HCT116 (cell line): ENCODE measurements around the gene SMIM23. TPM values are rescaled to one million over a fixed set of nuclear protein-coding genes. Genes with fewer than 3 reads are reported as not detected.

Source experiments
- ATAC-seq: fragments of 200-7000 bp; cut with Tn5 transposase; 2 replicates; pipeline ENCODE4 v1.9.1; 2020; ENCODE audit warnings: mild to moderate bottlenecking, moderate library complexity
- BruUV-seq: library from RNA; stranded (reverse); fragments of 400-500 nt; replicated peaks from 2 replicates; lab custom pipeline; 2021; lab: Mats Ljungman, UMichigan
- CTCF ChIA-PET: fragments of 300-600 bp; sonication (Branson Sonifier 250); formaldehyde crosslinking; loops from one replicate; lab custom pipeline; 2021; ENCODE audit warnings: antibody characterized with exemption; lab: Charles Lee
- POLR2A ChIA-PET: fragments of 300-600, 350-600 bp; sonication (Branson Sonifier 250); formaldehyde crosslinking; loops from one replicate; lab custom pipeline; 2021; ENCODE audit warnings: antibody characterized with exemption; lab: Charles Lee
- RAD21 ChIA-PET, 2 experiments: fragments of 300-600 bp; sonication (Branson Sonifier 250); formaldehyde crosslinking; loops; one replicate each; lab custom pipeline; 2023; ENCODE audit warnings: low total read pairs in 2 of 2; ENCODE audit not compliant: uncharacterized antibody in 2 of 2, unreplicated experiment in 2 of 2, low non-redundant PET in 1 of 2; lab: Charles Lee
- DNase-seq: peaks from one replicate; pipeline ENCODE4 v3.0.0-alpha.2; 2010; ENCODE audit warnings: low read depth, low spot score
- H2AFZ ChIP-seq: fragments of 200-600 bp; shearing (Covaris generic), sonication (generic); 2 replicates; pipeline ENCODE4 v1.6.1; 2017; ENCODE audit warnings: low read depth, mixed run types, mixed read lengths, antibody characterized with exemption, low read length; ENCODE audit not compliant: poor library complexity, severe bottlenecking
- H3K27ac ChIP-seq: 2 replicates; pipeline ENCODE4 v1.5.1; 2012; ENCODE audit warnings: low read depth, low read length
- H3K27me3 ChIP-seq: fragments of 200-600 bp; sonication (generic); 2 replicates; pipeline ENCODE4 v1.6.1; 2016; ENCODE audit warnings: mixed run types, low read length, mixed read lengths; ENCODE audit not compliant: insufficient read depth
- H3K36me3 ChIP-seq, 2 experiments: fragments of 200-500 bp in 1 of 2; fragments of 200-600 bp in 1 of 2; sonication (Bioruptor generic) in 1 of 2; sonication (generic) in 1 of 2; 2 replicates each; pipeline versions ENCODE4 v1.5.1 to v1.6.1; 2014 to 2016; ENCODE audit warnings: low read length in 2 of 2, inconsistent platforms in 1 of 2, mixed read lengths in 1 of 2, mixed run types in 1 of 2; ENCODE audit not compliant: insufficient read depth in 2 of 2, control insufficient read depth in 1 of 2
- H3K4me1 ChIP-seq, 2 experiments: fragments of 200-600 bp in 1 of 2; sonication (generic) in 1 of 2; 2 replicates each; pipeline versions ENCODE4 v1.5.1 to v1.6.1; 2012 to 2017; ENCODE audit warnings: low read length in 2 of 2, inconsistent platforms in 1 of 2, mild to moderate bottlenecking in 1 of 2, mixed read lengths in 1 of 2, mixed run types in 1 of 2, moderate library complexity in 1 of 2; ENCODE audit not compliant: insufficient read depth in 2 of 2, control insufficient read depth in 1 of 2
- H3K4me2 ChIP-seq: fragments of 200-600 bp; sonication (generic); 2 replicates; pipeline ENCODE4 v1.6.1; 2017; ENCODE audit warnings: mixed run types, low read length, mixed read lengths
- H3K4me3 ChIP-seq, 2 experiments: fragments of 200-600 bp in 1 of 2; sonication (generic) in 1 of 2; replicated peaks in 1 of 2; 2 replicates each; pipeline ENCODE4 v1.5.1; 2011 to 2016; ENCODE audit warnings: low read length in 2 of 2, control low read depth in 1 of 2, low read depth in 1 of 2, mild to moderate bottlenecking in 1 of 2, mixed read lengths in 1 of 2, mixed run types in 1 of 2
- H3K79me2 ChIP-seq: fragments of 200-600 bp; sonication (generic); 2 replicates; pipeline ENCODE4 v1.6.1; 2017; ENCODE audit warnings: mild to moderate bottlenecking, mixed run types, low read length, moderate library complexity, mixed read lengths; ENCODE audit not compliant: insufficient read depth
- H3K9ac ChIP-seq: fragments of 200-600 bp; sonication (generic); 2 replicates; pipeline ENCODE4 v1.6.1; 2016; ENCODE audit warnings: low read length, mixed read lengths
- H3K9me2 ChIP-seq: fragments of 200-600 bp; sonication (generic), shearing (Covaris generic); 2 replicates; pipeline ENCODE4 v1.6.1; 2017; ENCODE audit warnings: mixed run types, mild to moderate bottlenecking, moderate library complexity; ENCODE audit not compliant: insufficient read depth
- H3K9me3 ChIP-seq, 2 experiments: fragments of 200-500 bp in 1 of 2; fragments of 200-600 bp in 1 of 2; sonication (Bioruptor generic) in 1 of 2; sonication (generic) in 1 of 2; 2 replicates each; pipeline ENCODE4 v1.6.1; 2014 to 2017; ENCODE audit warnings: low read length in 2 of 2, mixed read lengths in 2 of 2, inconsistent platforms in 1 of 2, low read depth in 1 of 2, mild to moderate bottlenecking in 1 of 2, mixed run types in 1 of 2, moderate library complexity in 1 of 2; ENCODE audit not compliant: control insufficient read depth in 1 of 2, insufficient read depth in 1 of 2
- H4K20me1 ChIP-seq: fragments of 200-600 bp; sonication (generic), shearing (Covaris generic); 2 replicates; pipeline ENCODE4 v1.6.1; 2017; ENCODE audit warnings: mixed run types, mild to moderate bottlenecking, moderate library complexity; ENCODE audit not compliant: insufficient read depth
- ATF3 ChIP-seq: IDR thresholded peaks from 2 replicates; pipeline ENCODE4 v1.6.1; 2012
- CBX3 ChIP-seq: IDR thresholded peaks from 2 replicates; pipeline ENCODE4 v1.6.1; 2012; ENCODE audit warnings: low read depth
- CEBPB ChIP-seq: IDR thresholded peaks from 2 replicates; pipeline ENCODE4 v1.6.1; 2012; ENCODE audit warnings: low read depth
- EGR1 ChIP-seq: IDR thresholded peaks from 2 replicates; pipeline ENCODE4 v1.6.1; 2012; ENCODE audit warnings: low read depth
- ELF1 ChIP-seq: IDR thresholded peaks from 2 replicates; pipeline ENCODE4 v1.6.1; 2012; ENCODE audit warnings: low read depth, borderline replicate concordance
- EZH2phosphoT487 ChIP-seq: fragments of 200-600 bp; IDR thresholded peaks from 2 replicates; pipeline ENCODE4 v1.6.1; 2018; ENCODE audit warnings: antibody characterized with exemption, borderline replicate concordance
- FOSL1 ChIP-seq: IDR thresholded peaks from 2 replicates; pipeline ENCODE4 v1.6.1; 2012; ENCODE audit warnings: low read depth
- JUND ChIP-seq: IDR thresholded peaks from 2 replicates; pipeline ENCODE4 v1.6.1; 2012
- POLR2A ChIP-seq: IDR thresholded peaks from 2 replicates; pipeline ENCODE4 v1.7.0; 2011; ENCODE audit warnings: borderline replicate concordance; ENCODE audit not compliant: insufficient read depth, insufficient read length; ENCODE audit errors: extremely low read depth
- POLR2AphosphoS5 ChIP-seq: IDR thresholded peaks from 2 replicates; pipeline ENCODE4 v1.6.1; 2011; ENCODE audit warnings: mild to moderate bottlenecking, low read depth, low read length, moderate library complexity
- RAD21 ChIP-seq: IDR thresholded peaks from 2 replicates; pipeline ENCODE4 v1.6.1; 2012; ENCODE audit warnings: low read depth, mild to moderate bottlenecking
- SP1 ChIP-seq: IDR thresholded peaks from 2 replicates; pipeline ENCODE4 v1.6.1; 2012; ENCODE audit warnings: low read depth
- TCF7L2 ChIP-seq: IDR thresholded peaks from 2 replicates; pipeline ENCODE4 v1.7.0; 2011; ENCODE audit warnings: borderline replicate concordance, inconsistent platforms; ENCODE audit not compliant: insufficient read depth, insufficient read length; ENCODE audit errors: extremely low read depth
- ZBTB33 ChIP-seq: IDR thresholded peaks from 2 replicates; pipeline ENCODE4 v1.6.1; 2011; ENCODE audit warnings: mild to moderate bottlenecking, low read length, moderate library complexity; ENCODE audit not compliant: insufficient replicate concordance; ENCODE audit errors: extremely low read depth
- ZNF274 ChIP-seq: fragments of 200-500 bp; sonication (Bioruptor generic); IDR thresholded peaks from 2 replicates; pipeline ENCODE4 v1.6.1; 2014; ENCODE audit warnings: mild to moderate bottlenecking, low read depth, low read length, inconsistent platforms
- intact Hi-C: fragments of 100-400 bp; cut with micrococcal nuclease; formaldehyde crosslinking; loops from 2 replicates; pipeline ENCODE4 v1.10.0; 2022
- total RNA-seq: library from RNA; stranded (reverse); gene quantifications from one replicate; pipeline ENCODE4 v1.2.1, GENCODE V29; 2021; ENCODE audit not compliant: unreplicated experiment
- TF ChIP-seq, protein P1 (sequence below): IDR thresholded peaks from 2 replicates; pipeline ENCODE4 v1.6.1; 2012
- TF ChIP-seq, protein P2 (sequence below), 3 experiments: fragments of 200-600 bp in 1 of 3; sonication (generic) in 1 of 3; IDR thresholded peaks in 2 of 3; conservative IDR thresholded peaks in 1 of 3; 2 replicates each; pipeline ENCODE4 v1.5.1; 2012 to 2017; ENCODE audit warnings: low read depth in 2 of 3, low read length in 2 of 3, antibody characterized with exemption in 1 of 3, borderline replicate concordance in 1 of 3, control low read depth in 1 of 3, mild to moderate bottlenecking in 1 of 3, mixed read lengths in 1 of 3, mixed run types in 1 of 3, moderate library complexity in 1 of 3; ENCODE audit not compliant: insufficient read depth in 1 of 3

The SMIM23 gene
- total RNA-seq, 1 experiment from 2014 or later = not detected

GRCh38 chr5:171738501-171738900, 47.1 kb upstream of the SMIM23 start:
- Histone ChIP-seq H3K9ac (no peak overlapping the region), H2AFZ (no peak overlapping the region), H3K9me2 (no peaks in the 10 kb centered on the region), H3K36me3 (no peaks in the 10 kb centered on the region), H3K79me2 (no peaks in the 10 kb centered on the region), H3K4me1 (no peaks in the 10 kb centered on the region), H3K27ac (no peak overlapping the region), H3K9me3 (no peaks in the 10 kb centered on the region), H3K27me3 (no peaks in the 10 kb centered on the region), H4K20me1 (no peaks in the 10 kb centered on the region), H3K4me3 (no peak overlapping the region), H3K4me2 (no peak overlapping the region)
- no peak for DNase-seq
- RAD21 ChIA-PET = no interaction called here
- intact Hi-C loops = no loop called here
- POLR2A ChIA-PET = no interaction called here
- BruUV-seq = no TSS peak
- ATAC-seq = no peak
- no peak for TF ChIP-seq TCF7L2
- TF ChIP-seq ATF3 = no peak
- no peak for TF ChIP-seq CEBPB
- CTCF ChIA-PET = no interaction called here

DNA sequence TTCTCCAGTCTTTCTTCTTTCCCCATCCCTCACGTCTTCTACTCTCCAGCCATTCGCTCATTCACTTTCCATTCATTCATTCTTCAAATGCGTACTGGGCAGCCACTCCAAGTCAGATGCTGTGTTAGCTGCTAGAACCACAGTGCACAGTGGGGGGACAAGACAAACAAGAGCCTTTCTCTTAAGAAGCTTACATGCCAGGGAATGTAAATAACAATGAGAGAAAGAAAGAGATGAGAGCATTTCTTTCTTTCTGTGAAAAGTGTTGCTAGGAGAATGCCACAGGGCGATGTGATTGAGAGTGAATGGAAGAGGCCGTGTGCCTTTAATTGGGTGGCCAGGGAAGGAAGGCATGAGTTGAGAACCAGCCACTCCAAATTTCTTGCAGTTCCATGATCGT, 46.3 kb upstream of the SMIM23 start:
- no peak overlapping the region for H3K27ac ChIP-seq
- CTCF ChIA-PET = no interaction called here
- TF ChIP-seq CBX3 (no peak), ZNF274 (no peak), CEBPB (no peak), POLR2AphosphoS5 (no peak), ZBTB33 (no peak), ELF1 (no peak), RAD21 (no peak), JUND (no peak), EGR1 (no peak), SP1 (no peak), FOSL1 (no peak), EZH2phosphoT487 (no peak), POLR2A (no peak)
- TF ChIP-seq, protein P1, sequence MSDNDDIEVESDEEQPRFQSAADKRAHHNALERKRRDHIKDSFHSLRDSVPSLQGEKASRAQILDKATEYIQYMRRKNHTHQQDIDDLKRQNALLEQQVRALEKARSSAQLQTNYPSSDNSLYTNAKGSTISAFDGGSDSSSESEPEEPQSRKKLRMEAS = no peak
- TF ChIP-seq, protein P2, sequence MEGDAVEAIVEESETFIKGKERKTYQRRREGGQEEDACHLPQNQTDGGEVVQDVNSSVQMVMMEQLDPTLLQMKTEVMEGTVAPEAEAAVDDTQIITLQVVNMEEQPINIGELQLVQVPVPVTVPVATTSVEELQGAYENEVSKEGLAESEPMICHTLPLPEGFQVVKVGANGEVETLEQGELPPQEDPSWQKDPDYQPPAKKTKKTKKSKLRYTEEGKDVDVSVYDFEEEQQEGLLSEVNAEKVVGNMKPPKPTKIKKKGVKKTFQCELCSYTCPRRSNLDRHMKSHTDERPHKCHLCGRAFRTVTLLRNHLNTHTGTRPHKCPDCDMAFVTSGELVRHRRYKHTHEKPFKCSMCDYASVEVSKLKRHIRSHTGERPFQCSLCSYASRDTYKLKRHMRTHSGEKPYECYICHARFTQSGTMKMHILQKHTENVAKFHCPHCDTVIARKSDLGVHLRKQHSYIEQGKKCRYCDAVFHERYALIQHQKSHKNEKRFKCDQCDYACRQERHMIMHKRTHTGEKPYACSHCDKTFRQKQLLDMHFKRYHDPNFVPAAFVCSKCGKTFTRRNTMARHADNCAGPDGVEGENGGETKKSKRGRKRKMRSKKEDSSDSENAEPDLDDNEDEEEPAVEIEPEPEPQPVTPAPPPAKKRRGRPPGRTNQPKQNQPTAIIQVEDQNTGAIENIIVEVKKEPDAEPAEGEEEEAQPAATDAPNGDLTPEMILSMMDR (IDR thresholded peaks at IDR 0.05 in 2 of 3, conservative IDR thresholded peaks at IDR 0.05 in 1 of 3; ENCODE audit: borderline replicate concordance in 1 of 3, insufficient read depth in 1 of 3, low read depth in 2 of 3, low read length in 2 of 3) = no peak
- TF ChIP-seq, all 23 proteins: peak for 0
- Histone ChIP-seq H2AFZ (no peak overlapping the region), H3K79me2 (no peaks in the 10 kb centered on the region), H3K4me3 (no peak overlapping the region), H3K36me3 (no peaks in the 10 kb centered on the region), H3K9ac (no peak overlapping the region), H4K20me1 (no peaks in the 10 kb centered on the region), H3K9me3 (no peaks in the 10 kb centered on the region), H3K9me2 (no peaks in the 10 kb centered on the region), H3K4me2 (no peak overlapping the region), H3K27me3 (no peaks in the 10 kb centered on the region), H3K4me1 (no peaks in the 10 kb centered on the region)
- intact Hi-C loops = no loop called here
- no peak for DNase-seq
- ChIA-PET POLR2A (no interaction called here), RAD21 (no interaction called here)
- no TSS peak for BruUV-seq
- ATAC-seq = no peak
